K562 (cell line): ENCODE results near the gene CCDC13.

ENCODE experiments used
- ARHGAP35 ChIP-seq: fragments of 450-650 bp; IDR thresholded peaks from 2 replicates; pipeline ENCODE4 v1.6.1; 2018; ENCODE audit not compliant: partially characterized antibody
- CCAR2 ChIP-seq: fragments of 200-400 bp; formaldehyde crosslinking; IDR thresholded peaks from 2 replicates; pipeline ENCODE4 v1.6.1; 2017; ENCODE audit warnings: mild to moderate bottlenecking, low read depth, low read length
- ELF4 ChIP-seq: fragments of 450-650 bp; formaldehyde crosslinking; IDR thresholded peaks from 2 replicates; pipeline ENCODE4 v1.4.0; 2022; ENCODE audit warnings: missing genetic modification characterization
- JUN ChIP-seq, 2 experiments: sonication (generic) in 1 of 2; formaldehyde crosslinking in 1 of 2; IDR thresholded peaks; 2 replicates each; pipeline versions ENCODE4 v1.6.1 to v1.8.0; 2012 to 2022; ENCODE audit warnings: borderline replicate concordance in 2 of 2, mild to moderate bottlenecking in 2 of 2, improper control_type of control experiment in 1 of 2, low read depth in 1 of 2, low read length in 1 of 2, missing genetic modification reagents in 1 of 2
- TF ChIP-seq, protein P1 (sequence below): IDR thresholded peaks from 3 replicates; pipeline ENCODE4 v1.6.1; 2011; ENCODE audit warnings: borderline replicate concordance, mild to moderate bottlenecking; ENCODE audit not compliant: insufficient read length, insufficient read depth

DNA sequence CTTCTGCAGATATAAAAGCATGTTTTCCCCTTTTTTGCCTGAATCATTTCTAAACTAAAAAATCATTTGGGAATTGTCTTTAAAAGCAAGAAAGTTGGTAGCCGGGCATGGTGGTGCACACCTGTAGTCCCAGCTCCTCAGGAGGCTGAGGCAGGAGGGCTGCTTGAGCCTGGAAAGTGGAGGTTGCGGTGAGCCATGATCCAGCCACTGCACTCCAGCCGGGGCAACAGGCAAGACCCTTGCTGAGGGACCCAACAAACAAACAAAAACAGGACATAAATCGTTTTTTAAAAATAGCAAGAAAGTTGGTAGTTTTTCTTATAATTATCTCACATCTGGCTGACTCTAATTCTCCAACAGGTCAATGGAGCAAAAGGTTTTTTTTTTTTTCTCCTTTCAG is 28.7 kb upstream of the CCDC13 start:
- TF ChIP-seq, protein P1, sequence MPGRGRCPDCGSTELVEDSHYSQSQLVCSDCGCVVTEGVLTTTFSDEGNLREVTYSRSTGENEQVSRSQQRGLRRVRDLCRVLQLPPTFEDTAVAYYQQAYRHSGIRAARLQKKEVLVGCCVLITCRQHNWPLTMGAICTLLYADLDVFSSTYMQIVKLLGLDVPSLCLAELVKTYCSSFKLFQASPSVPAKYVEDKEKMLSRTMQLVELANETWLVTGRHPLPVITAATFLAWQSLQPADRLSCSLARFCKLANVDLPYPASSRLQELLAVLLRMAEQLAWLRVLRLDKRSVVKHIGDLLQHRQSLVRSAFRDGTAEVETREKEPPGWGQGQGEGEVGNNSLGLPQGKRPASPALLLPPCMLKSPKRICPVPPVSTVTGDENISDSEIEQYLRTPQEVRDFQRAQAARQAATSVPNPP = no peak
- no peak for TF ChIP-seq CCAR2
- TF ChIP-seq ELF4 = no peak
- no peak for TF ChIP-seq ARHGAP35
- TF ChIP-seq JUN (IDR thresholded peaks at IDR 0.05; ENCODE audit: borderline replicate concordance, low read depth, low read length) = no peak
- TF ChIP-seq JUN (CRISPR knock-in tag; IDR thresholded peaks at IDR 0.05; ENCODE audit: borderline replicate concordance) = no peak
